NCI-H1694 (cell line): ENCODE data around the gene PLEKHO1.
"Not testable (repeated sequence)": the region's sequence is repeated elsewhere in the genome, so short reads cannot be mapped to it uniquely, and the experiment has no call there.

Experiments
- DNase-seq: peaks from one replicate; lab custom pipeline; 2025; lab: John Stamatoyannopoulos, UW

PLEKHO1 gene

DNA sequence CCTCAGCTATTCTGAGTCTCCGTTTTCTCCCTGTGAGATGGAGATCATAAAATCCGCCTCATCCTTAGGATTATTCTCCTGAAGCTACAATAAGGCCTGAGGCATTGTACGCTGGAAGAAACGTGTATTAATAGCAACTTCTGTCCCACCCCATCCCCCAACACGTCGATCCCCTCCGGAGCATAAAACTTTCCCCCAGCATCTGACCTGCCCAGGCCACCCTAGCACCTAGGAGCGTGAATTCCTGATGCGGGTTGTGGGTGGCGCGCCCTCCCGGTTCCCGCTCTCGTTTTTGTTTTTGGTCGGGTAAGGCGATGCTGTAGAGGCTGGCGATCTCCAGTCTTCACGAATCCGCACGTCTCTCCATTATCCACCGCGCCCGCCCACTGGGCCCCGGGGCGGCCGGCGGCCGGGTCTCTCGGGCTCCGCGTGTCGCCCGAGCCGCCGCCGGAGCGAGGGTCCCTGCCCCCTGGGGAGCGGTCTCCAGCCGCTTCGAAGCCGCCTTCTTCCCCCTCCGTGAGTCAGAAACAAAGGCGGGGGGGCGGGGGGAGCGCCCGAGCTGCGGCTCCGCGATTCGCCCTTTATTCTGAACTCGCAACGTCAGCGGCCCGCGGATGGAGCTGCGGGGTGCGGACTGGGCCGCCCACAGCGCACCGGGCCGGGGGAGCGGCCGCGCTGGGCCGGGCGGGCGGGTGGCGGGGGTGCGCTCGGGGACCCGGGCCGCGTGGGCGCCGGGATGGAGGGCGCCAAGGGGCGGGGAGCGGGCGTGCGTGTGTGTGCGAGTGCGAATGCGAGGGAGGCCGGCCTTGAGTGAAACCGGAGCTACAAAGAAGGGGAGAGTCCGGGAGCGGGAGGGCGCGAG, at the start of gene PLEKHO1:
PLEKHO1 (plus strand) TSS at position 646 of the 862 bp plus-strand sequence. CDS start 342 bp downstream, outside the sequence.
- DNase-seq = peak; percentile 46

GRCh38 chr1:150102986-150103385, 46.7 kb upstream of the PLEKHO1 start:
- no peak for DNase-seq

DNA sequence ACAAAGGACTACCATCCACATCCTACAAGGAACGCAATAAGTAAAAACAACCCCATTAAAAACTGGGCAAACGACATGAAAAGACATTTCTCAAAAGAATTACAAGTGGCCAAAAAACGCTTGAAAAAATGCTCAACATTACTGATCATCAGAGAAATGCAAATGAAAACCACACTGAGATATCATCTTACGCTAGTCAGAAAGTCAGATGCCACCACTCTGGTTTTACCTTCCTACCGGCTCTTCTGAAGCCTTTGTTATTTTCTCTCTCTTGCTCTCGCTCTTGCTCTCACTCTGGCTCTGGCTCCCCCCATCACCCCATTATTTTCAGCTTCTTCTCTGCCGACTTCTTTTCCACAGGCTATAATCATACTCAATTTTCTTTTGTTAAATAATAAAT, 43.4 kb upstream of the PLEKHO1 start:
- DNase-seq = no peak

- no peak for DNase-seq
These were observed 40.1 kb upstream of the PLEKHO1 start for GRCh38 chr1:150109586-150109985.

DNA sequence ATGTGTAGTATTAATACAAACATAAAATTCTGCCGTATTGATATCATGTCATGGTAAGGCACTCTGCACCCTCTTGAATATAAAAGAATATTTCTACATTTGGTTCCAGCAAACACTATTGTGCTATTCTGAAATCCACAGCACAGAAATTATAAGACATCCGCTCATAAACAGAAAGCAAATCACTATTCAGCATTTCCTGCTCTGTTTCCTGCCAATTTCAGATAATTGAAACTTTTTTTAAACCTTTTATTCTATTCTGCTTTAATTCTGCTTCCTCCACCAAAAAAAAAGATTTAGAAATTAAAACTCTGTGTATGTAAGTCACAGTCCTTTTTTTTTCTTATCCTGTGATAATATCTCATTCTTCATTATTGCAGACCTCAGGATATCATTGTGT, 39.6 kb upstream of the PLEKHO1 start:
- no peak for DNase-seq

GRCh38 chr1:150111670-150112069, 38.0 kb upstream of the PLEKHO1 start:
- no peak for DNase-seq

DNA sequence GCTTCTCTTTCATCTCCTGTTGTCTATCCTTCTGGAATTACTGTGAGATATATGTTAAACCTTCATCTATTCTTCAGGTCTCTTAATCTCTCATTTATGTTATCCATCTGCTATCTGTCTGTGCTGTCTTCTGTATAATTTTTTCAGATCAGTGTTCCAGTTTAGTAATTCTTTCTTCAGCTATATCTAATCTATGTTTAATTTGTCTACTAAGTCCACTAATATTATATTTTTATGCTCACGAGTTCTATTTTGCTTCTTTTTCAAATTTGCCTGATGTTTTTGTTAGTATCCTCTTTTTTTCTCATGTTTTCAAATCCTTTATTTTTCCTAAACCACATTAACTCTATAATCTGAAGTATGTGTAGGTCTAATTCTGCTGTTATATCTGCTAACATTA, 34.6 kb upstream of the PLEKHO1 start:
- no peak for DNase-seq

DNA sequence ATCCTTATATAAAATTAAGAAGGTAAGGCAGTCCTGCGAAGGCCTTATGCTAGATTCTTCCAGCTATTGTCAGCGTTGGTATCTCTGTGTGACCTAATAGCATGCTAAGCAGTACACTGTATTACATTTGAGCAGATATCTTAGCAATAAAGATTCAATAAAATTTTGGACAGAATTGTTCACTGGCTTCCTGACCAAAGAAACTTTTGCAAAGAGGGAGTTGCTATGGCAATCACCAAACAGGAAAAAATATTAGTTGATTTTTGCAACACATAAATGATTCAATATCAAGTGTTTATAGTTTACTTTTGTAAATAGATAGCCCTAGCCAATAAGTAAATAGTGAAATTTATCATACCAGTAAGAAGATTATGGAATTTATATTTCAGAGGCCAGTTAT, 31.0 kb upstream of the PLEKHO1 start:
- no peak for DNase-seq

DNA sequence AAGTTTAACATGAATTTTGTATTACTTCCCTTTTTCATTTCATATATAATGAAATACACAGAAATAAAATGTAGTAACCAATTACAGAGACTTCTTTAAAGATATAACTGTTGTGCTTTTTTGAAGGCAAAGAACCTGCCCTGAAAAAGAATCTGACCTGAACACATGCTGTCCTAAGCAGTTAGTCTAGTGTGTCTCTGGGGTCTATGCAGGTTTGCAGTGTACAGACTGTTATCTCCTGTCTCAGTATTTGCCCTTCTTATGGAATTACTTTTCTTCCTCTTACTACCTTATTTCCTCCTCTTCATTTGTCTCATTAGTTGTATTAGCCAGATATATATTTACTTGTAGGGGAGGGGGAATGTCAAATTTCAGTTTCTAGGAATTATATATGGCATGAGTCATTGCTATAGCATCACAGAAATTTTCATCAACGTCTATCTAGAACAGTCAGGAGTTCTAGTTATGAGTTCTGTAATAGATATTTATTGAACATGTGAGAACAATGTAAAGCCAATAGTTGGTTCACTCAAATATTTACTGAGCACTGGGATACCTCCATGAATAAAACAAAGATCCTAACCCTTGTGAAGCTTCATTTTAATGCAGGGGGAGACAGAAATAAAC, 28.4 kb upstream of the PLEKHO1 start:
- no peak for DNase-seq

DNA sequence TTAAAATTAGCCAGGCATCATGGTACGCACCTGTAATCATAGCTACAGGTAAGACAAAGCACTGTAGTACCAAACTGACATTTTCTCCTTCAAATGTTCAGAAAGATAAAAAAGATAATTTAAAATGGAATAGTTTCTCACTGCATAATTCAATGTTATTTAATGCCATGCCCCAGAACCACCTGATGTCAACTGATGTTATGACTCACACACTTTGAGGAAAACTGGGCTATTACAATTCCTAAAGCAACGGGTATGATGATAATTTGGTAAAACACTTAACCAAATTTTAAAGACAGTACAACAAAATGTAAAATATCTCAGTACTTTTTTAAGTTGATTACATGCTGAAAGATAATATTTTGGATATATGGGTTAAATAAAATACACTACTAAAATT, 22.9 kb upstream of the PLEKHO1 start:
- DNase-seq = no peak

DNA sequence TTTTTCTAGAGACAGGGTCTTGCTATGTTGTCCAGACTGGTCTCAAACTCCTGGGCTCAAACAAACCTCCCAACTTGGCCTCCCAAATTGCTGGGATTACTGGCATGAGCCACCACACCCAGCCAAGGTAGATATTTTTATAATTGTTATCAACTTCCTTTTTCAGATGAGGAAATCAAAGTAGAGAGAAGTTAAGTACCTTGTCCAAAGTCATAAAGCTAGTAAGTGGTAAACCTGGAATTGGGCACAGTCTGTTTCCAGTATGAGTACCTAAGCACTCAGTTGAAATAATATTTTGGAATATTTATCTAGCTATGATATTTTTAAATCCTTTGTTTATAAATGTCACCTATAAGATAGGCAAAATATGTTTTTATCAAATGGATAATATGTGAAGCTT, 22.3 kb upstream of the PLEKHO1 start:
- no peak for DNase-seq

DNA sequence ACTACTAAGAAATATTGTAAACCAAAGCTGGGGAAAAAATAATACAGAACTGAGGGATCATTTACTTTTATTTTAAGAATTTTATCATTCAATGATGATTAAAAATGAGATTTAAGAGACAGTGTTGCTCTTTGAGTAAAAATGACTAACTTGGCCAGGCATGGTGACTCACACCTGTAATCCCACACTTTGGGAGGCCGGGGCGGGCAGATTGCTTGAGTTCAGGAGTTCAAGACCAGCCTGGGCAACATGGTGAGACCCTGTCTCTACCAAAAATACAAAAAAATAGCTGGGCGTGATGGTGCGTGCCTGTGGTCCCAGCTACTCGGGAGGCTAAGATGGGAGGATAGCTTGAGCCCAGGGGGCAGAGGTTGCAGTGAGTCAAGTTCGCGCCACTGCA, 21.8 kb upstream of the PLEKHO1 start:
- DNase-seq = no peak

GRCh38 chr1:150132372-150132771, 17.3 kb upstream of the PLEKHO1 start:
- DNase-seq = no peak

DNA sequence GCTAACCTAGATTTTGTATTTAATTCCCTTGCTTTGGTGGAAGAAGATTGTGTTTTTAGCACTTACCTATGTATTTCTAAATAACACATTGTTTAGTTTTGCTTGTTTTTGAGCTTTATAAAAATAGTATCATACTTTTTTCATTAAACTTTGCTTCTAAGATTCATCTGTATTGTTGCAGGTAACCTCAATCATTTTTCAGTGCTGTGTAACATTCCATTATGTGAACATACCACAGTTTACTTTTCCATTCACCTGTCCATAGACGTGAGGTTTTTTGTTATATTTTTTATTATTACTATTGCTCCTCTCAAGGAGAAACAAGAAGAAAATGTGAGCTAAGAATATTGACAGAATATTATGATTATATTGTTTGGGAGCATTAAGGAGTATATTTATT, 15.2 kb upstream of the PLEKHO1 start:
- DNase-seq = no peak

DNA sequence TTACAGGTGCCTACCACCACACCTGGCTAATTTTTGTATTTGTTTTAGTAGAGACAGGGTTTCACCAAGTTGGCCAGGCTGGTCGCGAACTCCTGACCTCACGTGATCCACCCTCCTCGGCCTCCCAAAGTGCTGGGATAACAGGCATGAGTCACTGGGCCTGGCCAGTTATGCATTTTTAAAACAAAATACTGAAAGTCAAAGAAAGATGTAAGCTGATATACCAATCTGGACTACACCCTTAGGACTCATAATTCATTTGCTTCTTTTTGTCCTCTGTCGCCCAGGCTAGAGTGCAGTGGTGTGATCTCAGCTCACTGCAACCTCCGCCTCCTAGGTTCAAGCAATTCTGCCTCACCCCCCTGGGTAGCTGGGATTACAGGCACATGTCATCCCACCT, 14.3 kb upstream of the PLEKHO1 start:
- DNase-seq = not testable (repeated sequence)

GRCh38 chr1:150138044-150138443, 11.7 kb upstream of the PLEKHO1 start:
- no peak for DNase-seq

GRCh38 chr1:150141452-150141851, 8.3 kb upstream of the PLEKHO1 start:
- DNase-seq = no peak

DNA sequence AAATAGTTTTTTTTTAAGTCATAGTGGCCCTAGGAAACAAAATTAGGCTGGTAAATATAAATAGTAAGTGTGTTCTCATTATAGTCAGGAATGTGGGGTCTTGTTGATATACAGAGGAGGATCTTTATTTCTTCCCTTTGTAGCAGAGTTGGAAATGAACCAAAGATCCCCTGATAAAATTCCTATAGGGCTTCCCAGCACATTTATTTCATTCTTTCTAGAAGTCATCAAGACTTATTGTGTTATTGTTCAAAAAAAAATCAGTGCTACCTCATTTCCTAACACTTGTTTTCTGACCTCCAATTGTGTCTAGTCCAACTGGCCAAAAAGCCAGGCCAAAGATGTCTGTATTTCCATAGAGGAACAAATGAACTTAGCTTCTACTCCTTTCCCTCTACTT, 7.6 kb upstream of the PLEKHO1 start:
- DNase-seq = no peak

DNA sequence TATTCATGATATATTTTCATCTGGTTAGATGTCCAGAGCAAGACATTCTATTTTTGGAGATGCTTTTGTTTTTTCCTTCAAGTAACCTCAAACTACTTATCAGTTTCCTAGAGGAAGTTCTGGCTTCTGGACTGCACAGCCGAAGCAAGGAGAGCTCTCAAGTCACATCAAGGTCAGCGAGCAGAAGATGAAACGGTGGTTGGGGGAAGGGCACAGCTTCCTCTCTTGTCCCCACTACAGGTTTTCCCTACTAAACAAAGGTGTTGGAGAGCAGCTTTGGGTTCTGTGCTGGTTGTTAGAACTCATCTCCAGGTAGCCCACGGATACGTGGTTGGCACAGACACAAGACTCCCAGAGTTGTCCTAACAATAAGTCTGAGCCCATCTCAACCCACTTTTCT, 5.1 kb upstream of the PLEKHO1 start:
- no peak for DNase-seq

DNA sequence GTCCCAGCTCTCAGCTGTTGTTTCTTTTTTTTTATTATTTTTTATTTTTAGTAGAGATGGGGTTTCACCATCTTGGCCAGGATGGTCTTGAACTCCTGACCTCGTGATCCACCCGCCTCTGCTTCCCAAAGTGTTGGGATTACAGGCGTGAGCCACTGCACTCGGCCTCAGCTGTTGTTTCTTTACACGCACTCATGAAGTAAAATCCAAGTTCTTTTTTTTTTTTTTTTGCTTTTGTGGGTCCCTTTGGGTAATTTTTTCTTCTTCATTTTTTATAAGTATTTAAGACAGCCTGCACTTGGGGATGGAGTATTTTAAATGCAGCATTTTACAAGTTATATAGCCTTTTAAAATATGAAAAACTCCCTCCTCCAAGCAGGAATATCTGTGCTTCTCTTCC, 3.7 kb upstream of the PLEKHO1 start:
- not testable (repeated sequence) for DNase-seq

GRCh38 chr1:150146849-150147542, 2.7 kb upstream of the PLEKHO1 start:
- no peak for DNase-seq

DNA sequence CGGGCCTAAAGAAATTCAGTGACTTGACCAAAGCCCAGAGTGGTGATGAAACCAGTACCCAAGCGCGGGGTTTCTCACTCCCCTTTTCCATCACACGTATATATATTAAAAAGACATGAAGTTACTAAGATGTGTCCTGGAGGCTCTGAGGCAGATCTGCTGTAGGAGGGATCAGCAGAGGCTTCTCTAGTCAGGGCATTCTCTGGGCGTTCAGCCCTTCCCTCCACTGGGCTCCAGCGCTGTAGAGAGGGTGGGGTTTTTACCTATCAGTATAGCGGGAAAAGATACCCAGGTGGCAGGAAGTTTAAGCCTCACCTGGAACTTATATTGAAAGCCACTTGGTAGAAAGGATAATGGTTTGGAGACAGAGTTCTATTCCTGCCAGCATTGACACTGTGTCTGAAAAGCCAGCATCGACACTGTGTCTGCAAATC, 862 bp upstream of the PLEKHO1 start:
- peak; percentile 16 for DNase-seq
